ENCODE results near the gene NTM. TPM values are rescaled to one million over a fixed set of nuclear protein-coding genes. Genes with fewer than 3 reads are reported as not detected.

The NTM gene
- total and polyA plus RNA-seq, 2 of the 8 experiments (the other 6 are each of a cell fraction or from before 2014, with no cell fraction given): 13.4 to 20.0 TPM

DNA sequence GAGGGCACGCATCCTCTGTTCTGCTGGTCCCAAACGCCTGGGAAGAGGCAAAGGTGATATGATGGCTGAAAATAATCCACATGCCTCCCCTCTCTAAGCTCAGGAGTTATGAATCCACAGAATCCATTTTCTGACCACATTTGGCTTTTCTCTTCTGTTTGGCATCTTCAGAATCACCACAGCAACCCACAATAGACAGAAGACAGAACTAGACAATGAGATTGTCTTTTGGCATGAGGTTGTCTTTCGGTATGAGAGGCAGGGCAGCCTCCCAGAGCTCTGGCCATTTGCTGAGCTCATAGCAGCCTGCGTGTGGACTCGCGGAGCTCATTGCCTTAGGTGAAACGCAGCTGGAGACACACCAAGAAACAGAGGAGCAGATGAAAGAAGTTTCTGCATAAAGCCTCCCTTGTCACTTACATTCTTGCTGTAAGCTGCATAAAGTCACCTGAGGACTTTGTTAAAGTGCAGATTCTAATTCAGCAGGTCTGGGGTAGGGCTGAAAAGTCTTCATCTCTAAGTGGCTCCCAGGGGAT lies 868.0 kb downstream of the NTM start:
- WGBS, 2 experiments (ENCODE audit: extremely low coverage in 1 of 2, insufficient coverage in 1 of 2, insufficient read length in 1 of 2, insufficient replicate concordance in 2 of 2, low coverage in 1 of 2, low lambda C conversion rate in 2 of 2, missing lambda C conversion rate in 1 of 2): 89% methylated on average over 7 of the region's 7 CpGs; no CpG with 5 or more reads in 1 of the 2 experiments
- no peak overlapping the region for H3K4ac ChIP-seq (replicated peaks; ENCODE audit: insufficient read length, low read depth, low read length)
- peaks cover 0 to 2% (median 0%) of the 10 kb centered on the region in 4 experiments; a peak in 1 of 7 replicates for H3K4me1 ChIP-seq (replicated peaks in 1 of 4; ENCODE audit: control insufficient read depth in 3 of 4, insufficient read depth in 4 of 4, low read length in 3 of 4)
- peaks cover 3% of the 10 kb centered on the region; the same call in 1 of the 2 replicates for H3K23me2 ChIP-seq (ENCODE audit: low read depth, low read length)
- no peak overlapping the region for H2BK12ac ChIP-seq (ENCODE audit: low read depth, low read length)
- H4K91ac ChIP-seq (replicated peaks; ENCODE audit: insufficient read length, low read length): no peak overlapping the region
- H3K56ac ChIP-seq (replicated peaks; ENCODE audit: insufficient read length, low read depth, low read length): no peak overlapping the region
- H3K18ac ChIP-seq (ENCODE audit: extremely low read depth, low read length): no peak overlapping the region
- H2AFZ ChIP-seq (ENCODE audit: low read length): no peak overlapping the region
- H3K4me2 ChIP-seq (ENCODE audit: insufficient read depth in 1 of 2, low read depth in 2 of 2, low read length in 2 of 2): no peak overlapping the region
- no peaks in the 10 kb centered on the region; the same call in 1 of the 2 replicates for H3K79me1 ChIP-seq (ENCODE audit: low read depth, low read length)
- no peak overlapping the region for H3K27ac ChIP-seq (ENCODE audit: low read depth, low read length)
- FAIRE-seq: no peak
- no peak overlapping the region for H3K4me3 ChIP-seq (ENCODE audit: extremely low read depth in 1 of 4, insufficient read depth in 2 of 4, low read depth in 3 of 4, low read length in 4 of 4)
- H4K20me1 ChIP-seq (replicated peaks in 1 of 2; ENCODE audit: control insufficient read depth in 1 of 2, insufficient read depth in 2 of 2, low read length in 2 of 2): no peaks in the 10 kb centered on the region
- H2BK5ac ChIP-seq (ENCODE audit: low read depth, low read length): no peak overlapping the region
- no peak overlapping the region for H2AK5ac ChIP-seq (ENCODE audit: low read depth, low read length)
- H3K36me3 ChIP-seq (ENCODE audit: control insufficient read depth in 2 of 4, insufficient read depth in 4 of 4, low read length in 3 of 4): no peaks in the 10 kb centered on the region
- H3K14ac ChIP-seq (ENCODE audit: insufficient read length): no peak overlapping the region
- H2BK20ac ChIP-seq (ENCODE audit: low read length): no peak overlapping the region
- H2BK120ac ChIP-seq (replicated peaks; ENCODE audit: low read depth, low read length): no peak overlapping the region
- no peak overlapping the region for H3K23ac ChIP-seq (ENCODE audit: insufficient read length)
- H2BK15ac ChIP-seq (ENCODE audit: low read length): no peak overlapping the region
- CTCF ChIA-PET (ENCODE audit: partially characterized antibody): interaction anchor here (1.1 to 1.4 kb wide), 2 partner anchors 51 to 109 kb away, joined by 3 to 7 read pairs; no protein-coding TSS in a partner anchor
- DNase-seq (ENCODE audit: low read depth in 1 of 2, low spot score in 2 of 2): no peak
- H4K8ac ChIP-seq (ENCODE audit: extremely low read depth, insufficient read depth, low read length): no peak overlapping the region
- H3K79me2 ChIP-seq (ENCODE audit: control insufficient read depth in 1 of 2, insufficient read depth in 2 of 2, low read length in 2 of 2): no peaks in the 10 kb centered on the region
- H3K9me3 ChIP-seq (ENCODE audit: insufficient read depth in 2 of 2, low read depth in 1 of 2, low read length in 1 of 2): no peaks in the 10 kb centered on the region
- H3K9ac ChIP-seq (replicated peaks in 1 of 4; ENCODE audit: extremely low read depth in 1 of 4, low read depth in 3 of 4, low read length in 3 of 4): no peak overlapping the region
- no peaks in the 10 kb centered on the region for H3K27me3 ChIP-seq (replicated peaks in 1 of 4; ENCODE audit: control insufficient read depth in 3 of 4, extremely low read depth in 1 of 4, insufficient read depth in 3 of 4, low read length in 3 of 4)
- POLR2A ChIA-PET (ENCODE audit: partially characterized antibody): no interaction called here
- H4K5ac ChIP-seq (ENCODE audit: insufficient read length, low read depth, low read length): no peak overlapping the region
- TF ChIP-seq GABPA (IDR thresholded peaks at IDR 0.05; ENCODE audit: borderline replicate concordance, insufficient read depth, low read length) (no peak), NRF1 (IDR thresholded peaks at IDR 0.05; ENCODE audit: low read depth, low read length) (no peak), ZNF274 (IDR thresholded peaks at IDR 0.05; ENCODE audit: borderline replicate concordance, extremely low read depth, low read length) (no peak), MAFK (IDR thresholded peaks at IDR 0.05; ENCODE audit: low read depth, low read length) (no peak), RNF2 (IDR thresholded peaks at IDR 0.05; ENCODE audit: borderline replicate concordance, low read depth, low read length, missing control alignments, poor library complexity, severe bottlenecking) (no peak), KDM5A (IDR thresholded peaks at IDR 0.05; ENCODE audit: low read length) (no peak), TAF1 (IDR thresholded peaks at IDR 0.05; ENCODE audit: low read depth, low read length) (no peak), CBX5 (IDR thresholded peaks at IDR 0.05; ENCODE audit: low read depth, low read length) (no peak)
- TF ChIP-seq, protein P1, sequence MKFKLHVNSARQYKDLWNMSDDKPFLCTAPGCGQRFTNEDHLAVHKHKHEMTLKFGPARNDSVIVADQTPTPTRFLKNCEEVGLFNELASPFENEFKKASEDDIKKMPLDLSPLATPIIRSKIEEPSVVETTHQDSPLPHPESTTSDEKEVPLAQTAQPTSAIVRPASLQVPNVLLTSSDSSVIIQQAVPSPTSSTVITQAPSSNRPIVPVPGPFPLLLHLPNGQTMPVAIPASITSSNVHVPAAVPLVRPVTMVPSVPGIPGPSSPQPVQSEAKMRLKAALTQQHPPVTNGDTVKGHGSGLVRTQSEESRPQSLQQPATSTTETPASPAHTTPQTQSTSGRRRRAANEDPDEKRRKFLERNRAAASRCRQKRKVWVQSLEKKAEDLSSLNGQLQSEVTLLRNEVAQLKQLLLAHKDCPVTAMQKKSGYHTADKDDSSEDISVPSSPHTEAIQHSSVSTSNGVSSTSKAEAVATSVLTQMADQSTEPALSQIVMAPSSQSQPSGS (IDR thresholded peaks at IDR 0.05; ENCODE audit: low read length): no peak
- TF ChIP-seq, protein P2, sequence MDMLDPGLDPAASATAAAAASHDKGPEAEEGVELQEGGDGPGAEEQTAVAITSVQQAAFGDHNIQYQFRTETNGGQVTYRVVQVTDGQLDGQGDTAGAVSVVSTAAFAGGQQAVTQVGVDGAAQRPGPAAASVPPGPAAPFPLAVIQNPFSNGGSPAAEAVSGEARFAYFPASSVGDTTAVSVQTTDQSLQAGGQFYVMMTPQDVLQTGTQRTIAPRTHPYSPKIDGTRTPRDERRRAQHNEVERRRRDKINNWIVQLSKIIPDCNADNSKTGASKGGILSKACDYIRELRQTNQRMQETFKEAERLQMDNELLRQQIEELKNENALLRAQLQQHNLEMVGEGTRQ (IDR thresholded peaks at IDR 0.05; ENCODE audit: low read length): no peak
